Measurements from ENCODE around the gene PRKAG1.

- TF ChIP-seq GATA2 (IDR thresholded peaks at IDR 0.05; ENCODE audit: low read depth, low read length) (no peak), GATA3 (IDR thresholded peaks at IDR 0.05; ENCODE audit: low read depth, low read length) (no peak)
Observed at GRCh38 chr12:48985901-48986300, 32.7 kb downstream of the PRKAG1 start.

Measured in SH-SY5Y (cell line).